ENCODE data around the gene LRRK2.

DNA sequence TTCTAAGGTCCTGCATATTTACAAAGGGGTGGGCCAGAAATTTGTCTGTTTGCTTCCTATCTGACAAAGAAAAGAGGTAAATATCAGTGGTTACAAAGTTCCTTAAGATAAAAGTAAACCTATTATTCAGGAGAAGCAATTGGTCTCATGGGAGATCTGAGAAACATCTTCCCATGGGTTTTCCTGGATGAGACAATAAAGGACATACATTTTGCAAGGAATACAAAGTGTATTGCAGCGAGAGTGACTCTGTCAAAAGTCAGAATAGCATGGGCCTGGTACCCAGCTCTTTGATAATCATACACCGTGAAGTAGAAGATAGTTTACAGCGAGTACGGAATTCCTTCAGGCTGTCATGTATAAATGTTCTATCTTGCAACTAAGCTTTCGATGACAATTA lies 14.2 kb downstream of the LRRK2 start:
- TF ChIP-seq, protein P1, sequence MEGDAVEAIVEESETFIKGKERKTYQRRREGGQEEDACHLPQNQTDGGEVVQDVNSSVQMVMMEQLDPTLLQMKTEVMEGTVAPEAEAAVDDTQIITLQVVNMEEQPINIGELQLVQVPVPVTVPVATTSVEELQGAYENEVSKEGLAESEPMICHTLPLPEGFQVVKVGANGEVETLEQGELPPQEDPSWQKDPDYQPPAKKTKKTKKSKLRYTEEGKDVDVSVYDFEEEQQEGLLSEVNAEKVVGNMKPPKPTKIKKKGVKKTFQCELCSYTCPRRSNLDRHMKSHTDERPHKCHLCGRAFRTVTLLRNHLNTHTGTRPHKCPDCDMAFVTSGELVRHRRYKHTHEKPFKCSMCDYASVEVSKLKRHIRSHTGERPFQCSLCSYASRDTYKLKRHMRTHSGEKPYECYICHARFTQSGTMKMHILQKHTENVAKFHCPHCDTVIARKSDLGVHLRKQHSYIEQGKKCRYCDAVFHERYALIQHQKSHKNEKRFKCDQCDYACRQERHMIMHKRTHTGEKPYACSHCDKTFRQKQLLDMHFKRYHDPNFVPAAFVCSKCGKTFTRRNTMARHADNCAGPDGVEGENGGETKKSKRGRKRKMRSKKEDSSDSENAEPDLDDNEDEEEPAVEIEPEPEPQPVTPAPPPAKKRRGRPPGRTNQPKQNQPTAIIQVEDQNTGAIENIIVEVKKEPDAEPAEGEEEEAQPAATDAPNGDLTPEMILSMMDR (IDR thresholded peaks at IDR 0.05), result no peak
- no peak for TF ChIP-seq POLR2A (IDR thresholded peaks at IDR 0.05)
- no peak for TF ChIP-seq EP300 (IDR thresholded peaks at IDR 0.05)
